Thymus (tissue), 11 donors: ENCODE results near the gene MCF2L. TPM values are rescaled to one million over a fixed set of nuclear protein-coding genes. Genes with fewer than 3 reads are reported as not detected.

Source experiments
- DNase-seq, 9 donors: peaks; one replicate each; pipeline ENCODE4 v3.0.0-alpha.2; 2013; ENCODE audit warnings: low spot score in 9 of 9, low read depth in 6 of 9, missing footprints in 1 of 9
- H3K27ac ChIP-seq, 2 donors: one replicate each; pipeline ENCODE4 v1.5.1; 2013; ENCODE audit warnings: control low read depth in 1 of 2, low read depth in 1 of 2, low read length in 1 of 2, mild to moderate bottlenecking in 1 of 2, moderate library complexity in 1 of 2
- H3K27me3 ChIP-seq, 2 donors: one replicate each; pipeline ENCODE4 v1.5.1; 2013; ENCODE audit warnings: low read length in 1 of 2; ENCODE audit not compliant: control insufficient read depth in 2 of 2, insufficient read depth in 1 of 2
- H3K36me3 ChIP-seq, 2 donors: one replicate each; pipeline ENCODE4 v1.5.1; 2013; ENCODE audit warnings: low read length in 1 of 2, mild to moderate bottlenecking in 1 of 2, moderate library complexity in 1 of 2; ENCODE audit not compliant: control insufficient read depth in 2 of 2, insufficient read depth in 2 of 2
- H3K4me1 ChIP-seq, 2 donors: one replicate each; pipeline ENCODE4 v1.5.1; 2013; ENCODE audit warnings: low read length in 2 of 2; ENCODE audit not compliant: control insufficient read depth in 2 of 2, insufficient read depth in 2 of 2
- H3K4me3 ChIP-seq, 2 donors: one replicate each; pipeline ENCODE4 v1.5.1; 2013; ENCODE audit warnings: low read length in 2 of 2, control low read depth in 1 of 2, mild to moderate bottlenecking in 1 of 2
- H3K9me3 ChIP-seq, 2 donors: one replicate each; pipeline ENCODE4 v1.5.1; 2013; ENCODE audit warnings: low read length in 1 of 2, mild to moderate bottlenecking in 1 of 2; ENCODE audit not compliant: control insufficient read depth in 2 of 2, insufficient read depth in 1 of 2
- WGBS: extraction: QIAGEN DNeasy Blood & Tissue Kit; methylation state at CpG from one replicate; pipeline ENCODE4 v1.1.7; 2013; 5-methylcytosine and 5-hydroxymethylcytosine counted together
- polyA plus RNA-seq: library from polyadenylated mRNA; stranded (reverse); fragments of 200-250 nt; gene quantifications from one replicate; pipeline ENCODE4 v1.2.3, GENCODE V29; 2013
- total RNA-seq: library from RNA; stranded (reverse); fragments of 120-200 nt; gene quantifications from one replicate; pipeline ENCODE4 v1.2.4, GENCODE V29; 2013
- donor health status: healthy.

MCF2L gene
- total and polyA plus RNA-seq, 2 donors = 13.0 to 28.6 TPM

DNA sequence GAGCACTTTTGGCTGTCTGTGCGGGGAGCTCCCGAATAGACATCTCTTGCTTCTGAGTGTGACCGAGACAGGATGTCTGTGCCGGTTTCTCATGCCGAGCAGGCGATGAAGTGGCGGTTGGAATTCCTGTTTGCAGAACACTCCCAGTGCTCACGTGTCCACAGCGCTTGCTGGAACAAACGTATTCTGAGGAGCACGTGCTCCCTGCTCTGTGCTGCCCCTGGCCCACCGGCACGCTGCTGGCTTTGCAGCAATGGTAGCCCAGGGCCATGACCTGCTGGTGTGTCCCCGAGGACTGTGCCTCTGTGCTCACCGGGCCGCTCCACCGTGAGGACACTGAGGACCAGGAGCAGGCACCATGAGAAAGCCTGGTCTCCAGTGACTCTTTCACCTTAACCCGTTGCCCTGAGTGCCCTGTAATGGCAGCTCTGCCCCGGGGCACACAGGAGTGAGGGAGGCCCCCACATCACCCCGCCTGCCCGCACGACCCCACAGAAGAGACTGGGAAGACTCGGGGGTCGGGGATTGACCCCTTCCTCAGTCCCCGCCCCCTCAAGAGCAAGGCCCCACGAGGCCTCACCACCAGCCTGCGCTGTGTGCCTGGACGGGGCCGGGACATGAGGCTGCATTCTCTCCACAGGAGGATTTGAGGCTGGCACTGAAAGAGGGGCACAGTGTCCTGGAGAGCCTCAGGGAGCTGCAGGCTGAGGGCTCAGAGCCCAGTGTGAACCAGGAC is 96.6 kb downstream of the MCF2L start:
- H3K4me1 ChIP-seq = no peaks in the 10 kb centered on the region
- no peaks in the 10 kb centered on the region for H3K27me3 ChIP-seq
- no peak overlapping the region for H3K4me3 ChIP-seq
- DNase-seq = no peak
- H3K27ac ChIP-seq = no peak overlapping the region
- H3K36me3 ChIP-seq = peaks cover 0 to 4% of the 10 kb centered on the region in 2 donors
- WGBS = 97% methylated on average over 29 of the region's 29 CpGs
- peaks cover 0 to 14% of the 10 kb centered on the region in 2 donors for H3K9me3 ChIP-seq

DNA sequence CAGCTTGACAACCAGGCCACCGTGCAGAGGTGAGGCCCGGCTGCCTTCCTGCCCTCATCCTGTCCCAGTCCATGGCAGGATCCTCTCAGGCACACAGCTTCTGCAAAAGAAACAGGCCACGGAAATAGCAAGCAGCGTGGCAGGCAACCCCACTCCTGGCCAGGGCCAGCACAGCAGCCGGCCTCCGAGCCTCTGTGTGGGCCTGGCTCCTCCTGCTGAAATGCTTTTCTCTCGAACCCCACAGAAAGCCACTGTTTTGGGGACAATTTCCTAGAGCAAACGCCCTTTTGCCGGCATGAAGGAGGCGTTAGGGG is 97.1 kb downstream of the MCF2L start:
- no peak overlapping the region for H3K27ac ChIP-seq
- H3K36me3 ChIP-seq = peaks cover 0 to 5% of the 10 kb centered on the region in 2 donors
- no peak overlapping the region for H3K4me3 ChIP-seq
- H3K9me3 ChIP-seq = peaks cover 0 to 14% of the 10 kb centered on the region in 2 donors
- no peaks in the 10 kb centered on the region for H3K4me1 ChIP-seq
- no peaks in the 10 kb centered on the region for H3K27me3 ChIP-seq
- whole genome bisulfite sequencing = 95% methylated on average over 10 of the region's 10 CpGs
- DNase-seq = no peak

DNA sequence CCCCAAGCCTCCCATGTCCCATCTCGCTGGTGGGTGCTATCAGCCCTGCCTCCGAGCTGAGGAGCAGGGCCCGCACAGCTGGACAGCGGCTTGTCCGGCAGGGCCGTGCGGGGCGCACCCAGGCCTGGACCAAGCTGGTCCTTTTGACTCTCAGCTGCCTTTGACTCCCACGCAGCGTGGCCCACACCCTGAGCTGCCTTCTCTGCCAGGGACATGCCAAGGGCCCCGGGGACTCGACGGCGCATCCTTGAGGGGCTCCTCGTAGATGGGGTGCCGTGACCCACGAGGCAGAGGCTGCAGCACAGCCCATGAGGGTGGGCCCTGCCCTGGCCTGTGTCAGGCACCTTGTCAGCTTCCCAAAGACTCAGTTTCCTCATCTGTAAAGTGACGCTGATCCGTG is 97.7 kb downstream of the MCF2L start:
- DNase-seq = no peak
- no peak overlapping the region for H3K27ac ChIP-seq
- H3K27me3 ChIP-seq = no peaks in the 10 kb centered on the region
- peaks cover 0 to 5% of the 10 kb centered on the region in 2 donors for H3K36me3 ChIP-seq
- H3K4me3 ChIP-seq = no peak overlapping the region
- WGBS = 95% methylated on average over 19 of the region's 19 CpGs
- no peaks in the 10 kb centered on the region for H3K4me1 ChIP-seq
- H3K9me3 ChIP-seq = peaks cover 0 to 14% of the 10 kb centered on the region in 2 donors

DNA sequence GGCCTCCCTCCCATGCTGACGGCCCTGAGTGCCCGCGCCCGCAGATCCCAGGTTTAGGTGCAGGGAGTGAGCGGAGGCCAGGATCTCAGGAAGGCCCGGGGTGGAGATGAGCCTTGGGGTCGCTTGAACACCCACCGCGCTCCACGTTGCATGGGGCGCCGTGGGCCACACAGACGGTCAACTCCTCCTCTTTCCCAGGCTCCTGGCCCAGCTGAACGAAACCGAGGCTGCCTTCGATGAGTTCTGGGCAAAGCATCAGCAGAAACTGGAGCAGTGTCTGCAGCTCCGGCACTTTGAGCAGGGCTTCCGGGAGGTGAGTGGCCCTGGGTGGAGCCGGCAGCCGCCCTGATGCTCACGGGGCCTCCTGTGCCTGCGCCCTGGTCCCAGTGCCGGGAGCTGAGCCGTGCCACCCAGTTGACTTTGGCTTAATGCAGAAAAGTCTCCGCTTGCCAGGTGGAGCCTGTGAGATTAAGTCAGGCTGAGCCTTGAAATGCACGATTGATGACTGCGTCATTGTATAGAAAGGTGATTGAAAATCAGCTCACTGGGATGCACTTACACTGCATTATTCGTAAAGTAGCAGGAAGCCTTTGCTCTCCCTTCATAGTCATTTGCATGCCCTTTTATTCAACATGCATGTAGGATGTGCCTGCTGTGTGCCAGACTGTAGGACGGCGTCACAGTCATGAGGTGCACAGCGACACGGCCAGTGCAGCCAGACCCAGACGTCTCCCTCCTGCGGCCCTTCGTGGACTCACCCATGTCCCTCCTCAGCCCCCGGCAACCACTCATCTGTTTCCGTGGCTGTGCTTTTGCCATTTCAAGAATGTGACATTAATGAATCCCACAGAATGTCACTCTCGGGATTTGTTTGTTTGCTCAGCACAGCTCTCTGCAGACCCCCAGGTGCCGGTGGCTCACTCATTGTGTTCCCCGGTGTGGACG is 101.1 kb downstream of the MCF2L start:
- WGBS = 97% methylated on average over 41 of the region's 41 CpGs
- Histone ChIP-seq H3K4me3 (no peak overlapping the region), H3K27ac (no peak overlapping the region), H3K9me3 (peaks cover 0 to 14% of the 10 kb centered on the region in 2 donors), H3K27me3 (no peaks in the 10 kb centered on the region), H3K4me1 (no peaks in the 10 kb centered on the region), H3K36me3 (peaks cover 0 to 5% of the 10 kb centered on the region in 2 donors)
- DNase-seq = no peak

GRCh38 chr13:113070855-113071254 is 101.8 kb downstream of the MCF2L start:
- H3K9me3 ChIP-seq = peaks cover 0 to 14% of the 10 kb centered on the region in 2 donors
- DNase-seq = no peak
- peaks cover 0 to 5% of the 10 kb centered on the region in 2 donors for H3K36me3 ChIP-seq
- no peaks in the 10 kb centered on the region for H3K27me3 ChIP-seq
- WGBS = 91% methylated on average over 8 of the region's 8 CpGs
- H3K4me3 ChIP-seq = no peak overlapping the region
- no peak overlapping the region for H3K27ac ChIP-seq
- no peaks in the 10 kb centered on the region for H3K4me1 ChIP-seq

- WGBS = 97% methylated on average over 3 of the region's 3 CpGs
- H3K27me3 ChIP-seq = no peaks in the 10 kb centered on the region
- peaks cover 0 to 5% of the 10 kb centered on the region in 2 donors for H3K36me3 ChIP-seq
- DNase-seq = no peak
- no peak overlapping the region for H3K27ac ChIP-seq
- no peak overlapping the region for H3K4me3 ChIP-seq
- peaks cover 0 to 7% of the 10 kb centered on the region in 2 donors for H3K9me3 ChIP-seq
- no peaks in the 10 kb centered on the region for H3K4me1 ChIP-seq
Measured at GRCh38 chr13:113072376-113072775, 103.4 kb downstream of the MCF2L start.

GRCh38 chr13:113073942-113074341 is 104.9 kb downstream of the MCF2L start:
- Histone ChIP-seq H3K27ac (no peak overlapping the region), H3K4me3 (no peak overlapping the region), H3K4me1 (no peaks in the 10 kb centered on the region), H3K9me3 (peaks cover 0 to 7% of the 10 kb centered on the region in 2 donors), H3K27me3 (no peaks in the 10 kb centered on the region), H3K36me3 (peaks cover 0 to 5% of the 10 kb centered on the region in 2 donors)
- DNase-seq = no peak
- WGBS = 94% methylated on average over 11 of the region's 11 CpGs

DNA sequence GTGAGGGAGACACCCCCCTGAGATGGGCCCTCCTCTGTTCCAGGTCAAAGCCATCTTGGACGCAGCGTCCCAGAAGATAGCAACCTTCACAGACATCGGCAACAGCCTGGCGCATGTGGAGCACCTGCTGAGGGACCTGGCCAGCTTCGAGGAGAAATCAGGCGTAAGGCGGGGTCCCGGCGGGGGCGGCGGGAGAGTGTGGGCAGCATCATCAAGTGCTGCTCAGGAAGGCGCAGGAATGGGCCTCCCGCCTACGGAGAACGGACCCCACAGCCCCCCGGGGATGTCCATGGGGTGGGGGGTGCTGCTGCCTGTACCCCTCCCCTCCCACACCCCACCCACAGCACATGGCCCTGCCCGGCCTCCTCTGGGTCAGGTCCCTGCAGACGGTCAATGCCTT is 105.4 kb downstream of the MCF2L start:
- no peak for DNase-seq
- H3K27ac ChIP-seq = no peak overlapping the region
- H3K27me3 ChIP-seq = no peaks in the 10 kb centered on the region
- H3K4me3 ChIP-seq = no peak overlapping the region
- H3K9me3 ChIP-seq = peaks cover 0 to 7% of the 10 kb centered on the region in 2 donors
- 92% methylated on average over 18 of the region's 18 CpGs for WGBS
- peaks cover 0 to 5% of the 10 kb centered on the region in 2 donors for H3K36me3 ChIP-seq
- H3K4me1 ChIP-seq = no peaks in the 10 kb centered on the region

DNA sequence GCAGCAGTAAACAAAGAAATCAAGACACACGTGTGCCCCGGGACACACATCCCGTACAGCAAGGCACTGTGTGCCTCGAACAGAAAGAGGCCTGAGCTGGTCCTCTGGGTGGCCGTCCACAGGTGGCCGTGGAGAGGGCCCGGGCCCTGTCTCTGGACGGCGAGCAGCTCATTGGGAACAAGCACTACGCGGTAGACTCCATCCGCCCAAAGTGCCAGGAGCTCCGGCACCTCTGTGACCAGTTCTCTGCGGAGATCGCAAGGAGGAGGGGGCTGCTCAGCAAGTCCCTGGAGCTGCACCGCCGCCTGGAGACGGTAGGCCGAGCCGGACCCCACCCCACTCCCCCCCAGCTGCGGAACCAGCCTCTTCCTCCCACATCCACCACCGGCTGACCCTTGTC is 105.9 kb downstream of the MCF2L start:
- Histone ChIP-seq H3K4me3 (no peak overlapping the region), H3K36me3 (peaks cover 0 to 5% of the 10 kb centered on the region in 2 donors), H3K9me3 (peaks cover 0 to 4% of the 10 kb centered on the region in 2 donors), H3K27ac (no peak overlapping the region), H3K4me1 (no peaks in the 10 kb centered on the region), H3K27me3 (no peaks in the 10 kb centered on the region)
- no peak for DNase-seq
- WGBS = 98% methylated on average over 22 of the region's 22 CpGs
